HK-2 (cell line): Measurements from ENCODE around the gene LINGO1.

ENCODE experiments used
- DNase-seq: peaks from one replicate; pipeline ENCODE4 v3.0.0-alpha.2; 2018; ENCODE audit not compliant: unreplicated experiment

LINGO1 gene

GRCh38 chr15:77632534-77633133, at the start of gene LINGO1:
TSS of gene LINGO1 (minus strand) at chr15:77632912. CDS start at chr15:77632315, 597 bp downstream.
- DNase-seq: no peak

- no peak for DNase-seq
Observed at GRCh38 chr15:77681362-77681761, 48.6 kb upstream of the LINGO1 start.

DNA sequence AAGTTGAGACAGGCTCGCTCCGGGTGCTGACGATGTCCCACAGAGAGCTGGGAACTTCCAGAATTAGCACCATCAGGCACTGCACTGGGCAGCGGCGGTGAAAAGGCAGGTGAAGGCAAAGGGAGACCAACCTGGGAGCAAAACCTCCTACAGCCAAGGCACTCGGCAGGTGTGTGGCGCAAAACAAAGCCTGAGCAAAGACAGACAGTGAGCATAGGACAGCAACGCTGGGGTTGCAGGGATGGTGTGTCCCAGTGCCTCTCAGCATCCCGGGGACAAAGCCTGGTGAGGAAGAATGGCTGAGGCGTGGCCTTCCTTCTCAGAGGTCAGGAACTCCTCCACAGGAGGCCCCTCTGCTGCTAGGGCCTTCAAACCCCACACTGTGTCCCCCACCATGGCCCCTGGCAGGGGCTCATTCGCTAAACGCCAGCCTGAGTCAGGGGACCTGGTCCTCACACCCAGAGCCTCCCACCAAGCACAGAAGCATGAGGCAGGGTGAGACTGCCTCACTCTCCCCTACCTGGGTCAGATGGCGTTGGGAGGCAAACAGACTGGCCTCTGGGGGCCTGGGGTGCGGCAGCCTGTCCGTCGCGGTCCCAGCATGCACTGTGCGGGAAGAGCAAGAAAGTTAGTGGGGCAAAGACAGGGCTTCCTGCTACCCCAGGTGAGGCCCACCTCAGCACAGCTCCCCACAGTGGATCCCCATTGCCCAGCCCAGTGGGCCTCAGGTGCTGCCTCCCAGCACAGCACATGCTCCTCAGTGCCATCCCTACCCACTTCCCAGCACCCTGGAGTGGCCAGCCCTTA, 44.1 kb upstream of the LINGO1 start:
- DNase-seq: no peak

DNA sequence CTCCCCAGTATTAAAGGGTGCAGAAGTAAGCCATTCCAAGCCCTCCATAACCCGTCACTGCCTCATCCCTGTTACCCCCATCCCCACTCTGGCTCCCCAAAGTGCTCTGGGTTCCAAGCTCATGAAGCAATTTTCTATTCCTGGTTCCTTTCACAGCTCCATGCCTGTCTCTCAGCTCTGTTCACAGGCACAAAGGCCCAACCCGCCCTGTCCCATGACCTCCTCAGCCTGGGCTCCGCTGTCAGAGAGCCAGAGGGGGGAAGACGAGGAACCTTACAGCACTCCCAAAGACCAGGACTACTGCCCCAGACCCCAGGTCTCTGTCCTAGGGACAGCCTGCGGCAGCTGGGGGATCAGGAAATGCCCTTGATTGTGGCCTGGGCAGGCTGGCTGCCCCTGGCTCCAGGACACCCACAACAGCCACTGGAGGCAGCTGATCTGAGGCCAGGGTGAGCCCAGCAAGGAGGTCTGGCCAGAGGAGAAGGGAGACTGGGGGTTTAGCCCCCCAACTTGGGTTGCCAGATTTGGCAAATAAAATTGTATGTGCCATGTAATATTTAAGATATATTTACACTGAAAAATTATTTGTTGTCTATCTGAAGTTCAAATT, 43.2 kb upstream of the LINGO1 start:
- no peak for DNase-seq

DNA sequence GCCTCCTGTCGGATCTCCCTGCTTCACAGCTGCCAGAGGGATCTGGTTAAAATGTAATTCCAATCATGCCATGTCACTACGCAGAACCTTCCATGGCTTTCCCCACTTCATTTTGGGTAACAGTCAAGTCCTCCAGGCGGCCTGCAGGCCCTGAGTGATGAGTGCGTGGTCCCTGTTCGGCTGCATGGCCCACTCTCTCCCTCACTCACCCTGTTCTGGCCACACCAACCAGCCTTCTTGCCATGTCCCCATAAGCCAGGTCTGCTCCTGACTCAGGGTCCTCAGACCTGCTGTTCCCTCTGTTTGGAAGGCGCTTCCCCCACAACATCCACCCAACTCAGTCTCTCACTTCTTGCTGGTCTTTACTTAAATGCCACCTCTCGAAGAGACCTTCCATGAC, 41.6 kb upstream of the LINGO1 start:
- no peak for DNase-seq

- no peak for DNase-seq
Observed at GRCh38 chr15:77673866-77674265, 41.2 kb upstream of the LINGO1 start.

DNA sequence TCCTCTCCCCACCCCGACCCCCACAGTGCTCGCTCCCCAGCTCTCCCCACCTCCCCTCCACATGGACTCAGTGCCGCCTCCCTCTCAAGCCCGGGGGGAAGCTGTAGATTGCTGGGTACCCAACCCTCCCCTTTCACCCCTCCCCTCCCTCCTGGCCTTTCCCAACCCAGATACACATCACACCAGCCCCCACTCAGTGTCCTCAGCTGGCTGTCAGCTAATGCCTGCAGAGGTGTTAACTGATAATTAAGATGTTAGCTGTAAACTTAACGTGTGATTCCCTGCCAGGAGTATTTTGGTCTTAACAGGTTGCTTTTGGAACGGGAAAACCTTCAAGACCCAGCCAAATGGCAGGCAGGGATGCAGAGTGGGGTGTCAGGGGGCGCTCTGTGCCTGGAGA, 39.4 kb upstream of the LINGO1 start:
- no peak for DNase-seq

- DNase-seq: no peak
Observed at GRCh38 chr15:77671362-77672056, 38.8 kb upstream of the LINGO1 start.

- DNase-seq: no peak
Observed at GRCh38 chr15:77670558-77671361, 38.0 kb upstream of the LINGO1 start.

DNA sequence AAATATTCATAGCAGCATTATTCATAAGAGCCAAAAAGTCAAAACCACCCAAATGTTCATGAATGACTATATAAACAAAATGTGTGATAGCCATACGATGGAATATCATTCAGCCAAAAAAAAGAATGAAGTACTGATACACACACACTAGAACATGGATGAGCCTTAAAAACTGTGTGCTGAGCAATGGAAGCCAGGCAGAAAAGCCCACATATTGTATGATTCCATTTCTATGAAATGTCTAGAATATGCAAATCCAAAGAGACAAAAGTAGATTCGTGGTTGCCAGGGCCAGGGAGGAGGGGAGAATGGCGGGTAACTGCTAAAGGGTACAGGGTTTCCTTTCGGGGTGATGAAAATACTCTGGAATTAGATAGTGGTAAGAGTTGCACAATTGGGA, 37.2 kb upstream of the LINGO1 start:
- DNase-seq: no peak

DNA sequence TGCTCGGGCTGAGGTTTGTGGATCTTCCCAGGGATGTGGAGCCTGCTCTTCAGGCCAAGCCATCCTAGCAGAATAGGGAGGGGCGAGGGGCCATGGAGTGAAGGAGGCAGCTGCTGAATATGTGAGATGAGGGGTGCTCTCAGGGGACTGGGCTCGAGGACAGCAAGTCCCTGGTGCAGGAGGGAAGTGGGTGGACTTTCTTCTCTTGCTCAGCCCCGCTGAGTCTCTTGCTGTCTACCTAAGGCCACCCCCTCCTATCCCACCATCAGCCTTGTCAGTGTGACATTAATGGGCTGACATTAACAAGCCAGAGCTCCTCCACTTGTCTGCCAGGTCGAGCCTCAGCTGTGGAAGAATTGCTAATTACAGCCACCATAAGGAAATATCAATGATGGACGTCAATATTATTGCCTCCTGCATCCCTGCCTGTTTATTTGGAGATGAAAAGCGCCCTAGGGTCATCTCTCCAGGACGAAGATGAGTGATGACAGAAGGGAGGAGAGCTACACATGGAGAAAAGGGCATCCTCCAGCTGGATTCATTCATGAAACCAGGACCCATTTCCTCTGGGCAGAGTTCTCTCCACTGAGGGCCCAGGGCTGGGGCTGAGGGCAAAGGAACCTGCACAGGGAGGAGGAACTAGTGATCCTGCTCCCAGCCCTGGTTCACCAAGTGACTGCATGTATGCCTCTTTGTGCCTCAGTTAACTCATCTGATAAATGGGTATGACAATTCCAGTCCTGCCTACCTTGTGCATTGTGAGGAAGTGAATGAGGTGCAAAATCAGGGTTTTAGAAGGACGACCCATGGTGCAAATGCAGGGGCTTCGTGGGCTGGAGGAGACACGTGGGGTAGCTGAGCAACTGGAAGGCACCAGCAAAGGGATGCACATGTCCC, 34.9 kb upstream of the LINGO1 start:
- DNase-seq: no peak

- no peak for DNase-seq
Observed at GRCh38 chr15:77666296-77666660, 33.6 kb upstream of the LINGO1 start.

- DNase-seq: no peak
Observed at GRCh38 chr15:77665530-77666295, 33.0 kb upstream of the LINGO1 start.

DNA sequence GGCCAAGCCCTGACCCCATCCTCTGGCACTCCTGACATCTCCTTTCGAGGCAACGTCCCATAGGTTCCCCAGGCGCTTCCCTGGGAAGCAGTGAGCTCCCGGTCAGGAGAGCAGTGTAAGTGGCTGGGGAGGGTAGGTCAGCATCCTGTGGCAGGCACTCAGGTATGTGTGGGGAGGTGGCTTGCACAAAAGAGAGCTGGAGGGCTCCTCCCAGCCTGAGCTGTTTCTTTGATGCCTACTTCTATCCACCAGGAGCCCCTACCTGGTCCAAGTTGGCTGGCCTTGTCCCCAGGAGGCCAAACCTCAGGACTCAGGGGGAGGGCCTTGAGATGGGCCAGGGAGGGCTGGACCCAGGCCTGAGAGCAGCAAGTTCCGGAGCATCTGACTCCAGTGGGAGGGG, 31.7 kb upstream of the LINGO1 start:
- DNase-seq: no peak

- no peak for DNase-seq
Observed at GRCh38 chr15:77663256-77663655, 30.5 kb upstream of the LINGO1 start.

DNA sequence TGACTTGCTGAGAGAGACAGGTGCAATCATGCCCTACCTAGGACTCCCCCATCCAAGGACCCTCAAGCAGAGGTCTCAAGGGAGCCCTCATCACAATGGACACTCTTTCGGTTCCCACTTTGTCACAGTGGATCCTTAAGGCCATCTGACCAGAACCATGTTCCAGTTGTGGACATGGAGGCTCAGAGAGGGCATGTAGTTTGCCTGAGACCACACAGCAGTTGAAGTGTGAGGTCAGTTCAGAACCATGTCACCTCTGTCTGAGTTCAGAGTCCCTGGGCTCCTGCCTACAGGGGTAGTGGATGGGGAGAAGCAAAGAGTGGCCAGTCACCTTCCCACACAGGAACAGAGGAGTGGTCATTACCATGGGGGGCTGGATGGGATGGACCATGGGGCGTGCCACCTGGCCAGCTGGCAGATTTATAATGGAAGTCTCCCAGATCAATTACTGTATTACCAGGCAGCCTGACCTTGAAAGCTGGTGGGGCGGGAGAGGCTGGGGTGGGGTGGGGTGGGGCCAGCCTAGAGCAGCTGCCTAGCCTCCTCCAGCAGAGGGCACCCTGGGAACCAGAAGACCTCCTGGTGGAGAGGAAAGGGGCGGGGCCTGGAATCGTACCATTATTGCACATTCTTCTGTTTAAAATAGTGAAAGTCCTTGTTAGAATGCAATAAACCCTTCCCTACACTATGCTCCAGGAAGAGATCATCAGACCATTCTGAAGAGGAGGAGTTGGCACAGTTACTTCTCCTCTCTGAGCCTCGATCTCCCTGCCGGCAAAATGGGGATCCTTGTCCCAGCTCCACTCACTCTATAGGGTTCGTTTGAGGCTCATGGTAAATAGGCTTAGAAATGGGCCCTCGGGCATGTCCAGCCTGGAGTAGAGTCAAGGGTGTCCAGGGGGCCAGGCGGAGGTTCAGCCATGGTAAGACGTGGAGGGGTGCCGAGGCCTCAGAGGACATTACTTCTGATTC, 26.9 kb upstream of the LINGO1 start:
- DNase-seq: peak; percentile 34

DNA sequence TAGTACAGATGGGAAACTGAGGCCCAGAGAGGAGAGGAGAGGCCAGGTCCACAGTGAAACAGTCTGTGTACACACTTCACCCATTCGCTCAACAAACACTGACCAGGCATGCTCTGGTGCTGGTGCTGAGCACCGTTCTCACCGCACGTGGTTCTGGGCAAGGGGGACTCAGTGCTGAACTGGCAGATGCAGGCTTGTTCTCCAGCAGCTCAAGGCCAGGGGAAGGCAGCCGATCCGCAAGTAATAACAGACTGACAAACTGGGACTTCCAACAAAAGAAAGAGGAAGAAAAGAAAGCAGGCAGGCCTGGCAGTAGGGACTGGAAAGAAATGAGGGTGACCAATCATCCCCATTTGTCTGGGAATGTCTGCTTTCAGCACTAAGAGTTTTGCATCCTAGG, 25.6 kb upstream of the LINGO1 start:
- DNase-seq: no peak

- DNase-seq: no peak
Observed at GRCh38 chr15:77657634-77658238, 25.0 kb upstream of the LINGO1 start.
